GM18909 (cell line): ENCODE data around the gene PRKG1.

Experiments used
- ATAC-seq: cut with Tn5 transposase; IDR thresholded peaks from one replicate; pipeline ENCODE4 v1.9.1; 2021; ENCODE audit warnings: mild to moderate bottlenecking; ENCODE audit not compliant: unreplicated experiment, poor library complexity

PRKG1 gene

GRCh38 chr10:51469686-51470085, 395.4 kb downstream of the PRKG1 start:
- ATAC-seq = no peak

GRCh38 chr10:51471271-51471670, 397.0 kb downstream of the PRKG1 start:
- no peak for ATAC-seq

- no peak for ATAC-seq
These were observed 397.9 kb downstream of the PRKG1 start for GRCh38 chr10:51472154-51472553.

GRCh38 chr10:51479711-51480110, 405.4 kb downstream of the PRKG1 start:
- ATAC-seq = no peak

- ATAC-seq = no peak
These were observed 411.4 kb downstream of the PRKG1 start for GRCh38 chr10:51485668-51486067.

GRCh38 chr10:51487576-51487975, 413.3 kb downstream of the PRKG1 start:
- ATAC-seq = no peak

GRCh38 chr10:51488766-51489408, 414.6 kb downstream of the PRKG1 start:
- no peak for ATAC-seq

- no peak for ATAC-seq
These were observed 424.1 kb downstream of the PRKG1 start for GRCh38 chr10:51498424-51498823.

GRCh38 chr10:51501396-51501795, 427.1 kb downstream of the PRKG1 start:
- ATAC-seq = no peak

- no peak for ATAC-seq
These were observed 427.8 kb downstream of the PRKG1 start for GRCh38 chr10:51502124-51502523.

GRCh38 chr10:51503378-51503777, 429.1 kb downstream of the PRKG1 start:
- ATAC-seq = no peak

- no peak for ATAC-seq
These were observed 433.2 kb downstream of the PRKG1 start for GRCh38 chr10:51507476-51507875.

GRCh38 chr10:51508156-51508555, 433.9 kb downstream of the PRKG1 start:
- ATAC-seq = no peak

GRCh38 chr10:51510231-51510630, 435.9 kb downstream of the PRKG1 start:
- ATAC-seq = no peak

- ATAC-seq = no peak
These were observed 447.3 kb downstream of the PRKG1 start for GRCh38 chr10:51521605-51522004.

- ATAC-seq = no peak
These were observed 448.6 kb downstream of the PRKG1 start for GRCh38 chr10:51522858-51523257.

- no peak for ATAC-seq
These were observed 449.2 kb downstream of the PRKG1 start for GRCh38 chr10:51523440-51523839.

GRCh38 chr10:51524041-51524440, 449.8 kb downstream of the PRKG1 start:
- no peak for ATAC-seq

GRCh38 chr10:51527522-51528219, 453.4 kb downstream of the PRKG1 start:
- ATAC-seq = no peak

GRCh38 chr10:51528527-51528926, 454.2 kb downstream of the PRKG1 start:
- ATAC-seq = no peak

- no peak for ATAC-seq
These were observed 456.3 kb downstream of the PRKG1 start for GRCh38 chr10:51530541-51530940.

GRCh38 chr10:51532044-51532443, 457.8 kb downstream of the PRKG1 start:
- ATAC-seq = no peak
